IPS DF 6.9 (cell line): ENCODE measurements around the gene ANTXR2.

Experiments used
- DNase-seq: peaks from one replicate; pipeline ENCODE4 v3.0.0-alpha.2; 2013; ENCODE audit warnings: low read depth, low spot score
- H3K27ac ChIP-seq: one replicate; pipeline ENCODE4 v1.5.1; 2013; ENCODE audit warnings: low read length, control low read depth
- H3K27me3 ChIP-seq: 2 replicates; pipeline ENCODE4 v1.6.1; 2013; ENCODE audit warnings: mild to moderate bottlenecking, low read length; ENCODE audit not compliant: control insufficient read depth, insufficient read depth
- H3K36me3 ChIP-seq: 2 replicates; pipeline ENCODE4 v1.6.1; 2013; ENCODE audit warnings: low read length; ENCODE audit not compliant: control insufficient read depth, insufficient read depth
- H3K4me1 ChIP-seq: 2 replicates; pipeline ENCODE4 v1.6.1; 2013; ENCODE audit warnings: low read length; ENCODE audit not compliant: control insufficient read depth, insufficient read depth
- H3K4me3 ChIP-seq: 2 replicates; pipeline ENCODE4 v1.5.1; 2013; ENCODE audit warnings: mild to moderate bottlenecking, low read length
- H3K9me3 ChIP-seq: 2 replicates; pipeline ENCODE4 v1.6.1; 2013; ENCODE audit warnings: low read length, inconsistent platforms; ENCODE audit not compliant: control insufficient read depth, insufficient read depth
- WGBS: extraction: QIAGEN DNeasy Blood & Tissue Kit; methylation state at CpG from one replicate; pipeline ENCODE4 v1.1.7; 2013; ENCODE audit warnings: mixed read lengths, missing lambda C conversion rate; ENCODE audit not compliant: insufficient read length, insufficient coverage; 5-methylcytosine and 5-hydroxymethylcytosine counted together

ANTXR2 gene

DNA sequence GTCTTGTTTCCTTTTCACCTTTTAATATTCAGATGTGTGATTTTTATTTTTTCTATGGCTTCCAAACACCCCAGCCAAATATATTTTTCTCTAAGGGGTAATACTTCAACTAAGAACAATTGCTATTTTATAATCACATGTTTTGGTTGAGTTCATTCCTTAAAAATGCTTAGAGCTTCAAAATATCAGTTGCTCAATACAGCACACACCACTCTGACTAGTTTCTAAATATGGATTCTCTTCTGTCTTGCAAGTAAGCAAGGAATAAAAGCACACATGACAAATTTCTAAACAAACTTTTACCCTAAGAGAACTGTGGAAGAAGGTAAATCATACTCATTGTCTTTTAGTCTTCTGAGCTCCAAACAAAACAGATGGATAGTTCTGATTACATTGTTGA, 27.2 kb downstream of the ANTXR2 start:
- no peaks in the 10 kb centered on the region for H3K9me3 ChIP-seq
- H3K27ac ChIP-seq: no peak overlapping the region
- H3K36me3 ChIP-seq: no peaks in the 10 kb centered on the region
- peaks cover 2% of the 10 kb centered on the region; the same call in 1 of the 2 replicates for H3K4me1 ChIP-seq
- DNase-seq: no peak
- H3K27me3 ChIP-seq: no peaks in the 10 kb centered on the region
- H3K4me3 ChIP-seq: no peak overlapping the region

DNA sequence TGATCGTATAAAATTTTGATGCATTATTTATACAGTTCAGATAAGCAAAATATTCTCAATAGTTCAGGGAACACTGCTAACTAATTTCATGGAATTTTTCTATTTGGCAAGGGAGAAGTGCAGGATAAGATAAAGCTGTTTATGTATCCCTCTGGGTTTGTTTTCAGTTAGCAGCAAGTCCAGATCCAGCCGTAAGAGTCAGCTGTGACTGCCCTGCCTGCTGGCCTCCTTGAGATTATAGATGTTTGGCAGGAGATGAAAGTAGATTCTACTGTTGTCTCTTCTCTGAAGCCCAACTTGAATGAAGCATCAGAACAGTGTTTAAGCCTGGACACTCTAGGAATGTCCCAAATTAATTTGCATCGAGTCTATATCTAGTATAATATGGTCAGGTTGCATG, 29.5 kb downstream of the ANTXR2 start:
- H3K36me3 ChIP-seq: no peaks in the 10 kb centered on the region
- no peak for DNase-seq
- H3K27me3 ChIP-seq: no peaks in the 10 kb centered on the region
- H3K4me3 ChIP-seq: no peak overlapping the region
- no peak overlapping the region for H3K27ac ChIP-seq
- WGBS: no CpG with 5 or more reads among the region's 3 CpGs
- no peaks in the 10 kb centered on the region for H3K4me1 ChIP-seq
- no peaks in the 10 kb centered on the region for H3K9me3 ChIP-seq

DNA sequence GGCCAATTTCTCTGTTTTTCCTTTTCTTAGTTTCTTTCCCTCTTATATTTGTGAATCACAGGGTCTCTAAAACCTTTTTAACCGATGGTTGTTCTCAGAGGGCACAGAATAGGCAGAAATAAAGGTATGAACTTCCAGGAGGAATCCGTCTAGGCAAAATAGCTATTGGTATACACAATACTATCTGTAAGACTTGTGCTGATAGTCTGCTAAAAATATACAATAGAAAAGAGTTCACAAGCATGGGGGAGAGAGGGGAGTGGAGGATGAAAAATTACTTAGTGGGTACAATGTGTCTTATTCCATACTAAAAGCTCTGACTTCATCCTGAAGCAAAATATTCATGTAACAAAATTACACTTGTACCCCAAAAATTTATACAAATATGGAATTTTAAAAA, 30.2 kb downstream of the ANTXR2 start:
- no CpG with 5 or more reads among the region's 2 CpGs for WGBS
- no peaks in the 10 kb centered on the region for H3K36me3 ChIP-seq
- H3K4me1 ChIP-seq: no peaks in the 10 kb centered on the region
- H3K4me3 ChIP-seq: no peak overlapping the region
- no peaks in the 10 kb centered on the region for H3K27me3 ChIP-seq
- no peak for DNase-seq
- no peak overlapping the region for H3K27ac ChIP-seq
- H3K9me3 ChIP-seq: no peaks in the 10 kb centered on the region

DNA sequence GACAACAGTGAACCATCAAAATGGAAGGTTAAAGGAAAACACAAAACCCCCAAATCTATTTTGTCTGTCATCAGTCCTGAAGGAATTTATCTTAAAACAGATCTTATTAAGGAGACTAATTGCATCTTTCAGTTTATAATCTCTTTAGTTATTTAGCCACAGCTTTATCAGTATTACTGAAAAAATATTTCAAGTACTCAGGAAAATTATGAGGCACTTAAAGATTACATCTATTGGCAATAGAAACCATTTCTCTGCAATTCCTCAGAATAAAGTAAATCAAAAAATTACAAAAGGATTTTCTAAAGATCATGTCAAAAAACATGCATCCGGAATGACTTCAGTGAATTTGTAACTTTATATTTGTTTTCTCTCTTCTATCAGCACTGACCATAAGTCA, 35.2 kb downstream of the ANTXR2 start:
- H3K27ac ChIP-seq: no peak overlapping the region
- no CpG with 5 or more reads among the region's 1 CpG for WGBS
- no peak overlapping the region for H3K4me3 ChIP-seq
- H3K4me1 ChIP-seq: no peaks in the 10 kb centered on the region
- no peaks in the 10 kb centered on the region for H3K36me3 ChIP-seq
- H3K9me3 ChIP-seq: no peaks in the 10 kb centered on the region
- no peaks in the 10 kb centered on the region for H3K27me3 ChIP-seq
- DNase-seq: no peak

DNA sequence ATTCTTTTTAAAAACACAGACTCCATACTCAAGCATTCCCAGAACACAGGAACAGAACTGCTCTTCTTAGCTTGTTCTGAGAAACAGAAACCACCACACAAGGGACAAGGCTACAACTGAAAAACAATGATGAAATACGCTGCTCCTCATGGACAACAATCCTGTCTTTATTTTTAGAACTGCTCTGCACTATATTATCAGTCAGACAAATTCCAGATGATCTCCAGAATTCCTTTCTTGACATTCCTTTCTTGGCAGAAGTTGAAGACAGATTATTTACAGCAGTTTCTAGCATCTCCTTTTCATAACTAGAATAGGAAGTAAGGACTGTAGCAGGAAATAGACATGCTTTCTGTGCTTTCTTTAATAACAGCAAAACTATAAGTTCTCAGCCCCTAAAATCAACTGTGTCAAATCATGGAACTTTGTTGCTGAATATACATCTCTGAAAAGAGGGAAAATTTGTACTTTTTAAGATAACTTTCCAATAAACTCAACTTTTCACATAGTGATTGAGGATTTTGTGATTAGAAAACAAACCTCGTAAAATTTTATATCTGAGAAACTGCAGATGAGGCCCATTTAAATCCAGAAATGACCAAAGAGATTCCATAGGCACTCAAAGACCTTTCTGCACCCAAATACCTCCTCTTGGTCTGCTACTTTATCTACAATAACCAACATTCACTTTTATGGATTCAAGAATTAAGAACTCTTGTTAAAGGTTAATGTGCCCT, 35.9 kb downstream of the ANTXR2 start:
- WGBS: no CpG with 5 or more reads among the region's 2 CpGs
- Histone ChIP-seq H3K27me3 (no peaks in the 10 kb centered on the region), H3K9me3 (no peaks in the 10 kb centered on the region), H3K27ac (no peak overlapping the region), H3K4me1 (no peaks in the 10 kb centered on the region), H3K36me3 (no peaks in the 10 kb centered on the region), H3K4me3 (no peak overlapping the region)
- no peak for DNase-seq

DNA sequence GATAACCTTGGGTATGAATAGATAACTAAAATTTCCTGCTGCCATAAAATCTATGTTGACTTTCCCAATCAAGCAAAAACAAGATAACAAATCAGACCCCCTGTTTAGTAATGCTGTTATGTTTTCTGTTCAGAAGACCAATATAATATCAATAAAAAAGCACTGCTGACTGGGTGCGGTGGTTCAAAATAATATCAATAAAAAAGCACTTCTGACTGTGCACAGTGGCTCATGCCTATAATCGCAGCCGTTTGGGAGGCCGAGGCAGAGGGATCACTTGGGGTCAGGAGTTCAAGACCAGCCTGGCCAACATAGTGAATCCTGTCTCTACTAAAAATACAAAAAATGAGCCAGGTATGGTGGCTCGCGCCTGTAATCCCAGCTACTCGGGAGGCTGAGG, 36.7 kb downstream of the ANTXR2 start:
- no peak overlapping the region for H3K4me3 ChIP-seq
- no peak overlapping the region for H3K27ac ChIP-seq
- H3K9me3 ChIP-seq: no peaks in the 10 kb centered on the region
- DNase-seq: no peak
- H3K27me3 ChIP-seq: no peaks in the 10 kb centered on the region
- no peaks in the 10 kb centered on the region for H3K4me1 ChIP-seq
- no CpG with 5 or more reads among the region's 7 CpGs for WGBS
- no peaks in the 10 kb centered on the region for H3K36me3 ChIP-seq

DNA sequence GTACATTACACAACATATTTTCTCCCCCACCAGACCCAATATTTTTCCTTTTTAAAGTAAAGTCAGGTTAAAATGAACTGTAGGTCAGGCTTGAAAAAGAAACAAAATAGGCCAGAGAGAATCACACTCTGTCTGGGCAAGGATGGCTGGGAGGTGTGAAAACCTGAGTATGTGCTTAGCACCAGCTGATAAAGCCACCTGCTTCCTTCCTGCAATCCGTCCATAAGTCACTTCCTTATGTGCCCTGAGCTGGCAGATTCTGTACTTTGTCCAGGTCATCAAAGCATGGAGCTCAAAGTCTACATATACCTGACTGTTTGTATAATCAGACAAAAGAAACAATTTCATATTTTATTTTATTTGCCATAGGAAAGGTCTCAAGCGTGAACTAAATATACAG, 37.7 kb downstream of the ANTXR2 start:
- no peak overlapping the region for H3K27ac ChIP-seq
- H3K27me3 ChIP-seq: no peaks in the 10 kb centered on the region
- no peak overlapping the region for H3K4me3 ChIP-seq
- no peak for DNase-seq
- H3K9me3 ChIP-seq: no peaks in the 10 kb centered on the region
- H3K4me1 ChIP-seq: no peaks in the 10 kb centered on the region
- no CpG with 5 or more reads among the region's 2 CpGs for WGBS
- no peaks in the 10 kb centered on the region for H3K36me3 ChIP-seq

DNA sequence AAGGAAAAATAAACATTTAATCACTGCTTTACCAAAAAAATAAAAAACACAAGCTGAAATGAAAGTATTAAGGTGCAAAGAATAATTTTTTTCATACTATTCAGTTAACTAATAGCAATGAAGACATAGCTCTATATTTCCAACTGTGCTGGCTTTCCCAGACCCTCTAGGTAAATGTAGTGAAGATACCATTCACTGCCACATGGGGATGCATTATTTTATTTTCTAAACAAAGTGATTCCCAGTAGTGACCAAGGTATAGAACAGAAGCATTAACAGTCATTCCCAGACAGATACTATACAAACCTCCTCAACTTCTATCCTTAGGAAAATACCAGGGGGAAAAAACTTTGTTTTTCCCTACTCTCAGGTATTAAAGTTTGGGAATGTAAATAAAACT, 39.4 kb downstream of the ANTXR2 start:
- DNase-seq: no peak
- Histone ChIP-seq H3K4me1 (no peaks in the 10 kb centered on the region), H3K27me3 (no peaks in the 10 kb centered on the region), H3K27ac (no peak overlapping the region), H3K9me3 (no peaks in the 10 kb centered on the region), H3K36me3 (no peaks in the 10 kb centered on the region), H3K4me3 (no peak overlapping the region)

DNA sequence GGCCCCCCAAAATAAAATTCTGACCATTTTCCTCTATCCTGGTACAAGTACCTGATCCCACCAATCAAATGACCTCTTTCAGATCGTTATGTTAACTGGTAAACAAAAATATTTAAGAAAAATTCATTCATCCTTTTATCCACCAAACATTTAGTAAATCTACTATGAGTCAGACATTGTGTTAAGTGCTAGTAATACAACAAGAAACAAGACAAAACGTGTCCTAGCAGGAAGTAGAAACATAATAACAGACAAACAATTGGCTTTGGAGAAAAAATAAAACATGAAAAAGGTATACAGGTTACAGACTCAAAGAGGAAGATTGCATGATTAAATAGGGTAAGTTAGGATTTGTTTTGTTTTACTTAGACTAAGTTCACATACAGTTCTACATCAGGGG, 43.7 kb downstream of the ANTXR2 start:
- Histone ChIP-seq H3K9me3 (no peaks in the 10 kb centered on the region), H3K27me3 (no peaks in the 10 kb centered on the region), H3K27ac (no peak overlapping the region), H3K4me1 (no peaks in the 10 kb centered on the region), H3K4me3 (no peak overlapping the region), H3K36me3 (no peaks in the 10 kb centered on the region)
- no CpG with 5 or more reads among the region's 2 CpGs for WGBS
- DNase-seq: no peak

DNA sequence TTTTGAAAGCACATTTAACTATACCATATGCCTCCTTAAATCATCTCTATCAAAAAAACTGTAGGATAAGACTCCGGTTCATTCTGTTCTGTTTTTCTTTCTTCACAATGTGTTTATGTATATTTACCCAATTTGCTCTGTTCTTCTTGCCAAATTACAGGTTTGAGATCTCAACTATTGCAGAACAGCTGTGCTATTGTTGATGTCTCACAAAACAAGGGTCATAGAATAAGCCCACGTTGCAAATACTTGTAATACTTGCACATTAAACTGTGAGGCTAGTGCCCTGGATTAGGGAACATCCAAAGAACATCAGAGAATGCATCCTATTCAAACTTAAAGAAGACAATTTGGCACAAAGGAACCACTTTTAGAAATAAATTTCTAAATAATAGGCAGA, 45.4 kb downstream of the ANTXR2 start:
- WGBS: no CpG with 5 or more reads among the region's 2 CpGs
- no peak overlapping the region for H3K27ac ChIP-seq
- no peaks in the 10 kb centered on the region for H3K27me3 ChIP-seq
- H3K4me1 ChIP-seq: no peaks in the 10 kb centered on the region
- H3K9me3 ChIP-seq: no peaks in the 10 kb centered on the region
- no peak for DNase-seq
- H3K36me3 ChIP-seq: no peaks in the 10 kb centered on the region
- H3K4me3 ChIP-seq: no peak overlapping the region

DNA sequence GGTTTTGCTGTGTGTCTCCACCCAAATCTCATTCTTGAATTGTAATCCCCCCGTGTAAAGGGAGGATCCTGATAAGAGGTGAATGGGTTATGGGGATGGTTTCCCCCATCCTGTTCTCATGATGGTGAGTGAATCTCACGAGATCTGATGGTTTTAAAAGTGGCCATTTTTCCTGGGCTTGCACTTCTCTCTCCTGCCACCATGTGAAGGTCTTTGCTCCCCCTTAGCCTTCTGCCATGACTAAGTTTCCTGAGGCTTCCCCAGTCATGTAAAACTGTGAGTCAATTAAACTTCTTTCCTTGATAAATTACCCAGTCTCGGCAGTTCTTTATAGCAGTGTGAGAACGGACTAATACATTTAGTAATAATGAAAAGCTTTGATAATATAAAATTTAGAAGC, 46.9 kb downstream of the ANTXR2 start:
- H3K9me3 ChIP-seq: no peaks in the 10 kb centered on the region
- no peak overlapping the region for H3K27ac ChIP-seq
- H3K27me3 ChIP-seq: no peaks in the 10 kb centered on the region
- no CpG with 5 or more reads among the region's 4 CpGs for WGBS
- no peaks in the 10 kb centered on the region for H3K36me3 ChIP-seq
- H3K4me3 ChIP-seq: no peak overlapping the region
- H3K4me1 ChIP-seq: no peaks in the 10 kb centered on the region
- DNase-seq: no peak
